Tibial artery (tissue), 4 donors: ENCODE data around the gene FADS3.

Experiments
- DNase-seq, 2 donors: peaks; one replicate each; pipeline ENCODE4 v3.0.0-alpha.2; 2019
- H3K27ac ChIP-seq, 2 donors: fragments of 200-600 bp; sonication (generic) in 1 of 2; 1 replicate in 1 of 2; 2 replicates in 1 of 2; pipeline ENCODE4 v1.5.1; 2018 to 2019; ENCODE audit warnings: mild to moderate bottlenecking in 1 of 2
- H3K27me3 ChIP-seq, 2 donors: fragments of 200-600 bp; sonication (generic) in 1 of 2; one replicate each; pipeline versions ENCODE4 v1.5.1 to v1.6.0; 2016 to 2019
- H3K36me3 ChIP-seq, 3 donors: fragments of 200-600 bp; sonication (generic) in 2 of 3; one replicate each; pipeline ENCODE4 v1.5.1; 2016 to 2019; ENCODE audit warnings: mild to moderate bottlenecking in 2 of 3
- H3K4me1 ChIP-seq, 4 donors: fragments of 200-600 bp; sonication (generic) in 2 of 4; 1 replicate in 3 of 4; 2 replicates in 1 of 4; pipeline ENCODE4 v1.5.1; 2016 to 2019
- H3K4me3 ChIP-seq, 2 donors: fragments of 200-600 bp; sonication (generic) in 1 of 2; 1 replicate in 1 of 2; 2 replicates in 1 of 2; pipeline ENCODE4 v1.5.1; 2018 to 2019; ENCODE audit warnings: mild to moderate bottlenecking in 2 of 2
- H3K9me3 ChIP-seq, 3 donors: fragments of 200-600 bp; sonication (generic) in 1 of 3; one replicate each; pipeline ENCODE4 v1.5.1; 2016 to 2019
- intact Hi-C: fragments of 100-400 bp; cut with DNase I; formaldehyde crosslinking; loops from one replicate; pipeline ENCODE4 v1.15.0; 2023; ENCODE audit warnings: low total_unique reads
- TF ChIP-seq, protein P1 (sequence below), 2 experiments: fragments of 200-600 bp in 1 of 2; fragments of 450-650 bp in 1 of 2; IDR thresholded peaks; one replicate each; pipeline ENCODE4 v1.5.1; 2017 to 2019; ENCODE audit warnings: antibody characterized with exemption in 2 of 2, mild to moderate bottlenecking in 1 of 2, moderate library complexity in 1 of 2

Gene FADS3

GRCh38 chr11:61844909-61845565 is 46.3 kb downstream of the FADS3 start:
- no peak for DNase-seq
- Histone ChIP-seq H3K36me3 (peaks cover 72 to 86% (median 73%) of the 10 kb centered on the region in 3 donors), H3K27ac (no peak overlapping the region), H3K4me1 (no peaks in the 10 kb centered on the region), H3K9me3 (no peaks in the 10 kb centered on the region), H3K27me3 (no peaks in the 10 kb centered on the region), H3K4me3 (no peak overlapping the region)
- TF ChIP-seq, protein P1, sequence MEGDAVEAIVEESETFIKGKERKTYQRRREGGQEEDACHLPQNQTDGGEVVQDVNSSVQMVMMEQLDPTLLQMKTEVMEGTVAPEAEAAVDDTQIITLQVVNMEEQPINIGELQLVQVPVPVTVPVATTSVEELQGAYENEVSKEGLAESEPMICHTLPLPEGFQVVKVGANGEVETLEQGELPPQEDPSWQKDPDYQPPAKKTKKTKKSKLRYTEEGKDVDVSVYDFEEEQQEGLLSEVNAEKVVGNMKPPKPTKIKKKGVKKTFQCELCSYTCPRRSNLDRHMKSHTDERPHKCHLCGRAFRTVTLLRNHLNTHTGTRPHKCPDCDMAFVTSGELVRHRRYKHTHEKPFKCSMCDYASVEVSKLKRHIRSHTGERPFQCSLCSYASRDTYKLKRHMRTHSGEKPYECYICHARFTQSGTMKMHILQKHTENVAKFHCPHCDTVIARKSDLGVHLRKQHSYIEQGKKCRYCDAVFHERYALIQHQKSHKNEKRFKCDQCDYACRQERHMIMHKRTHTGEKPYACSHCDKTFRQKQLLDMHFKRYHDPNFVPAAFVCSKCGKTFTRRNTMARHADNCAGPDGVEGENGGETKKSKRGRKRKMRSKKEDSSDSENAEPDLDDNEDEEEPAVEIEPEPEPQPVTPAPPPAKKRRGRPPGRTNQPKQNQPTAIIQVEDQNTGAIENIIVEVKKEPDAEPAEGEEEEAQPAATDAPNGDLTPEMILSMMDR (IDR thresholded peaks at IDR 0.05) = no peak
- intact Hi-C loops = no loop called here

DNA sequence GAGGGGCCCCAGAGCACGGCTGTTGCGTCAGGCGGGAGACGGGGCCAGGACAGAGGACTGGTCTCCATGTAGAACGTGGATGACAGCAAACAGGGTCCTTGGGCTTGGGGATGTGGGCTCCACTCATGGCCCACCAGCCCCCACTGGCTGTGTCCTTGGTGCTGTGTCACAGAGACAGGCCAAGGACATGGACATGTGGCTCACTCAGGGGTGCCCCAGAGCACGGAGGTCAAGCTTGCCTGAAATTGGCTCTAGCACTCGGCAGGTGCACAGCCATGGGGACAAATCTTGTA is 48.9 kb downstream of the FADS3 start:
- TF ChIP-seq, protein P1 (IDR thresholded peaks at IDR 0.05) = no peak
- Histone ChIP-seq H3K27me3 (no peaks in the 10 kb centered on the region), H3K27ac (no peak overlapping the region), H3K9me3 (no peaks in the 10 kb centered on the region), H3K4me1 (no peaks in the 10 kb centered on the region), H3K36me3 (peaks cover 52 to 64% (median 53%) of the 10 kb centered on the region in 3 donors), H3K4me3 (no peak overlapping the region)
- intact Hi-C loops = no loop called here
- no peak for DNase-seq

GRCh38 chr11:61841636-61842527 is 49.5 kb downstream of the FADS3 start:
- Histone ChIP-seq H3K4me1 (peaks cover 0 to under 1% (median 0%) of the 10 kb centered on the region in 4 donors), H3K4me3 (no peak overlapping the region), H3K27me3 (no peaks in the 10 kb centered on the region), H3K36me3 (peaks cover 50 to 58% (median 52%) of the 10 kb centered on the region in 3 donors), H3K9me3 (no peaks in the 10 kb centered on the region), H3K27ac (no peak overlapping the region)
- intact Hi-C loops = no loop called here
- no peak for DNase-seq
- TF ChIP-seq, protein P1 (IDR thresholded peaks at IDR 0.05) = no peak

GRCh38 chr11:61840371-61840770 is 51.0 kb downstream of the FADS3 start:
- H3K4me3 ChIP-seq = no peak overlapping the region
- no peaks in the 10 kb centered on the region for H3K9me3 ChIP-seq
- intact Hi-C loops = no loop called here

GRCh38 chr11:61839742-61840141 is 51.6 kb downstream of the FADS3 start:
- Histone ChIP-seq H3K4me3 (no peak overlapping the region), H3K27me3 (no peaks in the 10 kb centered on the region), H3K36me3 (peaks cover 40 to 51% (median 46%) of the 10 kb centered on the region in 3 donors), H3K27ac (no peak overlapping the region), H3K9me3 (no peaks in the 10 kb centered on the region), H3K4me1 (peaks cover 0 to 22% (median 14%) of the 10 kb centered on the region in 4 donors)
- TF ChIP-seq, protein P1 (IDR thresholded peaks at IDR 0.05) = no peak
- intact Hi-C loops = no loop called here
- no peak for DNase-seq

More at GRCh38 chr11:61840371-61840770, 51.0 kb downstream of the FADS3 start:
- Histone ChIP-seq H3K4me1 (peaks cover 0 to 16% (median 8%) of the 10 kb centered on the region in 4 donors), H3K36me3 (peaks cover 43 to 52% (median 50%) of the 10 kb centered on the region in 3 donors), H3K27ac (no peak overlapping the region), H3K27me3 (no peaks in the 10 kb centered on the region)
- TF ChIP-seq, protein P1 (IDR thresholded peaks at IDR 0.05) = no peak
- no peak for DNase-seq
